HG03097 (cell line): ENCODE measurements around the gene C4BPA.

Experiments
- ATAC-seq: cut with Tn5 transposase; IDR thresholded peaks from one replicate; pipeline ENCODE4 v1.9.1; 2021; ENCODE audit not compliant: unreplicated experiment, low FRiP score

The C4BPA gene

GRCh38 chr1:207076181-207076955 lies 27.7 kb upstream of the C4BPA start:
- ATAC-seq, result no peak

GRCh38 chr1:207077012-207077411 lies 27.0 kb upstream of the C4BPA start:
- ATAC-seq, result no peak

GRCh38 chr1:207077470-207078377 lies 26.3 kb upstream of the C4BPA start:
- no peak for ATAC-seq

DNA sequence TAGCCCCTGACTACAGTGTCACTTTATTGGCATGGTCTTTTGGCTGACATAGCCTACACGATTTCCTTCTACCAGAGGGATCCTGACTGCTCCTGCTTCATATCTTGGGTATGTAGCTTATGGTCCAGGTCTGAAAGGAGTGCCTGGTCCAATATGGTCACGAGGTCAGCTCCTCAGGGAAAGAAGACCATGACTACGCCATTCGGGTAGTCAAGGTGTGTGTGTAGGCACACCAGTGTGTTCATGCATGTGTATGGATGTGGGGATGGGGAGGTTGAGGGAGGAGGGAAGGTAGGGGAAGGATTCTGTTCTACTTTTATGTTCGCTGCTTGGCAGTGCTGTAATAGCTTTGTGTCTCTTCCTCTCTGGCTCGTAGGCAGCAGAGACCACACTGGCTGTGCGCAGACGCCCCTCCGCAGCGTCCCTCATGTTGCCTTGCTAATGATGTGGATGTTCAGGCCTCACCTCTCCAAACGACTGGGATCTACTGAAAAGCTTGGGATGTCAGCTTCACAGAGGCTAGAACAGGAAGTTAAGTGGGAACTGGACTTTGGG lies 25.4 kb upstream of the C4BPA start:
- ATAC-seq, result no peak

GRCh38 chr1:207079706-207080241 lies 24.3 kb upstream of the C4BPA start:
- ATAC-seq, result no peak

GRCh38 chr1:207081088-207081487 lies 22.9 kb upstream of the C4BPA start:
- no peak for ATAC-seq

DNA sequence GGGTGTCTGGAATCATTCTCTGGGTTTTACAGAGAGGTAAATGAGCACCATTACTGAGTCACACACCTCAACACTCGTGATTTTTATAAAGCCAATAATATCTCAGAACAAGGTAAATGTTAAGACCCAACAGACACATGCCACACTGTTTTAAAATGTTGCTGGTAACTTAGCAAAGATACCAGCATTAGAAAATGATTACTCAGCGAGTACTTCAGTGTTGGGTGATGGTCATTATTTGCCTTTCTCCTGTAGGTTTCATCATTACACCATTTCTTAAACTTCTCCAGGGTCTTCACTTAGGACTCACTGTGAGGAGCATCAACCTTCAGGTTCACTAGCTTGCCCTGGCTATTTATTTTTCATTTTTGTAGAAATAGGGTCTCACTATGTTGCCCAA lies 22.2 kb upstream of the C4BPA start:
- no peak for ATAC-seq

GRCh38 chr1:207084232-207084631 lies 19.8 kb upstream of the C4BPA start:
- ATAC-seq, result no peak

DNA sequence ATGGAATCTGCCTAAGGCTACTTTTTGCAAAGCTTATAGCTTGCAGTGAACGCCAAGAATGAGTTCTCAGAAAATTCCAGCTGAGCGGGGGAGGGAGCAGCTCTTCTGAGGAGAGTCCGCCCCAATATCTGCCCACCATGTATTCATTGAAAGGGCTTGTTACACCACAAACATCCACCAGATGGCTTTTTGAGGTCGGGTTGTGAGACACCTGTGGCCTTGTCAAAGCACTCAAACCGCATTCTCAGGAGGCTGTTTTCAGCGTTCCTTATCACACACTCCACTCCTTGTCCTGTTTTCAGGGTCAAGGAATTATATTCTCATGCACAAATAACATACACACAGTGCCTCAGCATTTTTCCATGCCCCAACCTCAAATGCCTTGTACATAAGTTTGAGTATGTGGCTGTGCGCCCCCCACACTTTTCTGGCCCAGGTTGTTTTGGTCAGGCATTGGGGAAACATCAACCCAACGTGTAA lies 19.3 kb upstream of the C4BPA start:
- no peak for ATAC-seq

DNA sequence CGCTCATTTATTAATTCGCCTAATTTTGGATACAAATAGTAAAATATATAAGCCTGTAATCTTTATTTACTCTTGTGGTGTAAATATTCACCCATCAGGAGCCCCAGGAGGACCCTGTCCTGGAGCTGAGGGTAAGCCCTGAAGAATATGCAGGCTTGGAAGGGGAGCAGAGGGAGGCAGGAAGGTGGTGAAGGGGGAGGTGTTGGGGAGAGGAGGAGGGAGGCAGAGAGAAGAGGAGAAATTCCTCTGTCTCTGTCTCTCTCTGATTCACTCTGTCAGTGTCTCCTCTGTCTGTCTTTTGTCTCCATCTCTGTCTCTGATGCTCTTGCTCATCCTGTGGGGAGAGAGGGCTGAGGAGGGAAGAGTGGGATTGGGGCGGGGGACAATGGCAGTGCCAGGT lies 18.1 kb upstream of the C4BPA start:
- no peak for ATAC-seq

- ATAC-seq, result no peak
Measured at GRCh38 chr1:207088161-207088560, 15.9 kb upstream of the C4BPA start.

DNA sequence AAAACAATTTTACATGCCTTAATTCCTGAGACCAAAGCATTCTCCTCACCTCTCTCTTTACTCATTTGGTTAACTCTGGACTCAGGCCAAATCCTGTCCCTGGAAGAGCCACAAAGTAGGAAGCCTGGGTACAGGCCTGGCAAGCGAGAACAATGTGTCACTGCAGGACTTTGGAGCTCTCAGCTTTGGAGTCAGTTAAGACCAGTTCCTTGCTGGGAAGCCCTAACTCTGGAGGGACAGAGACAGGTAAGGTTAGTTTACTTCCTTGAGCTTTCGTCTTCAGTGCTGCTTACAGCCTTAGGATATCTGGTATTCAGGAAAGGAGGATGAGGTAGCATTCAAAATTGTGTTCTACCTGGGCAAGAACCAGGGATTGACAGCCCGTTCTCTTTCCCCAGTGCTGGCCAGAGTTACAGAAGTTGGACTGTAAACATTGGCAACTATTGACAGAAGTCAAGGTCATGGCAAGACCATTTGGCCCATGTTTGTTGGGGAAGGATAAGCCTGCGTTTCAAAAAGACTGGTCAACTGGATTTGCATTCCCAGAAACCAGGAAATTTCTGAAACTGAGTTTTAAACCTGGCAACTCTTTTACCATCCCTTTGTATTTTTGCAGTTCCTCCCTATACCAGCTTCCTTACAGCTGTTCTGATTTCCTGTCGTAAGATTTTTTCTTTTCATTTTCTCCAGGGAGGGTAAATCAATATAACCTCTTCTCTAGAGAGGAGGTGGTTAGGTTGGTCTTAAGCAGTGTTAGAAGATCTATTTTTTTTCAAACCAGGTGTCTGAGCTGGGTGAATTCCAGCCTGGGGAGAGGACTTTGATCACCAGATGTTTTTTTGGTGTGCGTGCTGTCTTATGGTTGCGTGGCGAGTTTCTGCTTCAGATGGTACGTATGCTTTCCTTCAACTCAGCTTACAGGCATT lies 15.1 kb upstream of the C4BPA start, which contains the start of gene C4BPB:
TSS of gene C4BPB (plus strand) at position 160 of the 926 bp plus-strand sequence. CDS start at position 832, 672 bp downstream.
- no peak for ATAC-seq

GRCh38 chr1:207089627-207090355 lies 14.2 kb upstream of the C4BPA start:
- ATAC-seq, result no peak

- ATAC-seq, result no peak
Measured at GRCh38 chr1:207091200-207091908, 12.7 kb upstream of the C4BPA start.

GRCh38 chr1:207093944-207094343 lies 10.1 kb upstream of the C4BPA start:
- no peak for ATAC-seq

DNA sequence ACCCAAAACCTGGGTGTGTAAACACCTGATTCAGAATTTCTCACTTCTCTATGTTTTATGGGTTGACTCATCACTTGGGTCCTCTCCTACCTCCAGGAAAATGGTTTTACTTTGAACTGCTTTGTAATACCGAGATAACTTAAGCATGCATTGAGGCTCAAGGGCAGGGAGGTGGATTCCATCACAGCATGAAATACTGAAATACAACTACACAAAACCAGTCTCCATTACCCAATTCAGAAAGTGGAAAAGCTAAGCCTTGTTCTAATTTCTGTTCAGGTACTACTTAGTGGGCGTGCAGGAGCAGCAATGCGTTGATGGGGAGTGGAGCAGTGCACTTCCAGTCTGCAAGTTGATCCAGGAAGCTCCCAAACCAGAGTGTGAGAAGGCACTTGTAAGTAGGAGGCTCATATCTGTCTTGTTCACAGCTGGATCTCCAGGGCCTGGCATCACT lies 6.1 kb upstream of the C4BPA start:
- peak; percentile 63 for ATAC-seq

- no peak for ATAC-seq
Measured at GRCh38 chr1:207101720-207102119, 2.3 kb upstream of the C4BPA start.

GRCh38 chr1:207102146-207102545 lies 1.9 kb upstream of the C4BPA start:
- ATAC-seq, result no peak
